Stromal cell of bone marrow (primary cell): ENCODE data around the gene ATR.
A peak's percentile ranks its signal among the peaks of the same experiment; 100 is the strongest.
"Not testable (repeated sequence)": the region's sequence is repeated elsewhere in the genome, so short reads cannot be mapped to it uniquely, and the experiment has no call there.

ENCODE experiments used
- DNase-seq: peaks from one replicate; pipeline ENCODE4 v3.0.0-alpha.2; 2012; ENCODE audit warnings: low read depth

ATR gene

DNA sequence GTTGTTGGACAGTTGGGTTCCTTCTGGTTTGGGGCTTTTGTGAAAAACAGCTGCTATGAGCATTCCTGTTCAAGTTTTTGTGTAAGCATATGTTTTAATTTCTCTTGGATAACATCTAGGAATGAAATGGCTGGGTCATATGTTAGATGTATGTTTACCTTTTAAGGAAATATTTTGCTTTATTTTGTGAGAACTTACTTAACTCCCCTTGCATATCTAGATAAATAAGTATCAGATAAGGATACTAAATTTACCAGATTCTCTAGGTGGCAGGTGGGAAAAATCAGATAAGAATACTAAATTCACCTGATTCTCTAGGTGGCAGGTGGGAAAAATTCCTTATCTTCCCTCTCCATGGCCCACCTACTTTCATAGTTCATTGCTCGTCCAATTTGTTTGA is 16.6 kb upstream of the ATR start:
- no peak for DNase-seq

DNA sequence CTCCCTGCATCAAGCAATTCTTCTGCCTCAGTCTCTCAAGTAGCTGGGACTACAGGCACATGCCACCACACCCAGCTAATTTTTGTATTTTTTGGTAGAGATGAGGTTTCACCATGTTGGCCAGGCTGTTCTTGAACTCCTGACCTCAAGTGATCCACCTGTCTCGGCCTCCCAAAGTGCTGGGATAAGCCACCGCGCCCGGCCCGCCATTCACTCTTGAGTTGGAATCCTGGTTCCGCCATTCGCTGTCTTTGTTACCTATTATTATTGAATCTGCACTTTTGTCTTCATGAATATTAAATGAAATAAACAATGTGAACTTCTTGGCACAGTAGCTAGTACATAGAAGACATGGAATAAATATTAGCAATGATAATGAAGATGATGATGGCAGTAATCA is 13.7 kb upstream of the ATR start:
- not testable (repeated sequence) for DNase-seq

DNA sequence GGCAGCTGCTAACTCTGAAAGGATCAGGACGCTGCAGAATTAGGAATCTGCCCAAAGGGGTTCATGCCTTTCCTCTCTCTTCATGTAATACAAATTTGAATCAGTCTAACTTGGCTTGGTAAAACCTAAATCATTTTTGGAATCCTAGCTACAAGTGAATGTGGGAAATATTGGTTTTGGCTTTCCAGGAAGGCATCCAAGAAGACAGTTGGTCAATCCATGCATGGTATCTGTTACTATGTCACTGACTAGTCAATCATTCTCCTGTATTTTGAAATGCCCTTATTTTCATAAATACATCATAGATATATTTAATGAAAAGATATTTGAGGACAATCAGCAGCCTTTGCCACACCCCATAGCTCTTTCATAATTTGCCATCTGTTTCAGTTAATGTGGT is 10.2 kb upstream of the ATR start:
- DNase-seq, result no peak

DNA sequence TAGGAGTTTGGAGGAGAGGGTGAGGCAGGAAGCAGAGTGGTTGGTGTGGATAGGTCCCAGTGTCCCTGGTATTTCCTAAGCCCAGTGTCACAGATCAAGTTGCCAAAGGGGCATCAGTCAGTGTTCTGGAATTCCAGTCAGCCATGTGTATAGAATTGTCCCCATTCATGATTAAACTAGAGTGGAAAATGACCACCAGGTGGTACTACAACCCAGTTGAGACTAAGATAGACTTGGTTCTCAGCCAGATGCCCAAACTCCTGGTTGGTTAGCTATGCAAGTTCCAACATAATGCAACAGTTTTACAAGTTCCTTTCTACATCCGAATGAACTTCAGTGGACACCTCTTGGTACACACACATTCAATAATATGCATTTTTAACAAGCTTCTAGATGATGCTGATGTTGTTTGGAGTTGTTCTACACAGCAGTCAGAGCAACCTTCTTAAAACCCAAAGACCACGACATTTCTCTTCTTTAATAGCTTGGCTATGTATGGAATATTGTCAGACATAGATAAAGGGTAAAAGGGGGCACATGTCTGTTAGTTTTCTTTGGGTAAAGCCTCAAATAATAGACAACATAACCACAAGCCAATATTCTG is 8.4 kb upstream of the ATR start:
- DNase-seq, result peak; percentile 61

DNA sequence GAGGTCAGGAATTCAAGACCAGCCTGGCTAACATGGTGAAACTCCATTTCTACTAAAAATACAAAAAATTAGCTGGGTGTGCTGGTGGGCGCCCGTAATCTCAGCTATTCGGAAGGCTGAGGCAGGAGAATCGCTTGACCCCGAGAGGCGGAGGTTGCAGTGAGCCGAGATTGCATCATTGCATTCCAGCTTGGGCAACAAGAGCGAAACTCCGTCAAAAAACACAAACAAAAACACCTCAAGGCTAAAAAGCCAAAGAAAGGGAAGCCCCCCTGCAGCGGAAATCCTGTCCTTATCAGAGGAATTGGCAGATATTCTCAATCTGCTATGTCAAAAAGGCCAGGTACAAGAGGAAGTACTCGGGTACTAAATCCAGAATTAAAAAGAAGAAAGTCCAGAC is 2.5 kb upstream of the ATR start:
- DNase-seq, result not testable (repeated sequence)

DNA sequence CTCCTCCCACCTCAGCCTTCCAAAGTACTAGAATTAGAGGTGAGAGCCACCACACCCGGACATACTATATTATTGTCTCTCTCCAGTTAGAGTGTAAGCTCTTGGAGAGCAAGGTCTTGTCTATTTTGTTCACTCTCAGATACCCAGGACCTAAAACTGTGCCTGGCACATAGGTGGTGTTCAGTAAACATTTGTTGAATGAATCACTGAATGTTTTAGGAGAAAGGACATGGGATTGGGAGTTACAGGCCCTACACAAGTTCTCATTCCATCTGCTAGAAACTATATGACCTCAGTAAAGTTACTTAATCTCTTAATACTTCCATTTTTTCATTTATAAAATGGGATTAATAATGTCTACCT is 1.5 kb upstream of the ATR start:
- DNase-seq, result no peak

DNA sequence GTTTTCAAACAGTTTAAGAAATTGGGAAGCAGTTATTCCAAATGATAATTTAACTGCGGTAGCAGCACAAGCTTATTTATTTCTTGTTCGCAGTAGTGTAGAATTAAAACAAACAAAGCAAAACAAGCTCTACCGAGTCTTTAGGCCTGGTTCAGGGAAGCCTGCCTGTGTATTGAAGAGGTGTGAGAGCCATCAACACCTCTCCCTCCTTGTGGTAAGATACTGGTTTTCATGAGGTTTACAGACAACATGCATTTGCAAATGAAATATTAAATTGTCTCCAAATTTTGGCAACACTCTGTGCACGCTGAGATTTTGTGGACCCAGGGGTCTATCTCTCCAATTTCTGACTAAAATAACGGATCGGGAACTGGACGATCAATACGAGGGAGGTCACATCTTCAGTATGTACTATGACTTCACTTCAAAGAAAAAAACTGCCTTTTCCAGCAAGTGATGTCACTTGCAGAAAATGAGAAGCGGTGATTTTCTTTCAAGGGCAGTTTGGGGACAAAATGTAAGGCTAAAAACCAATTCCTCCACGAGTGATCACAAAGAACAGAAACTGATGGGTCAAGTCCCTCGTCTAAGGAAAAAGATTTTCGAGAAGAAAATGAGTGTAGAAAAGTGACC is 721 bp downstream of the ATR start:
- no peak for DNase-seq

DNA sequence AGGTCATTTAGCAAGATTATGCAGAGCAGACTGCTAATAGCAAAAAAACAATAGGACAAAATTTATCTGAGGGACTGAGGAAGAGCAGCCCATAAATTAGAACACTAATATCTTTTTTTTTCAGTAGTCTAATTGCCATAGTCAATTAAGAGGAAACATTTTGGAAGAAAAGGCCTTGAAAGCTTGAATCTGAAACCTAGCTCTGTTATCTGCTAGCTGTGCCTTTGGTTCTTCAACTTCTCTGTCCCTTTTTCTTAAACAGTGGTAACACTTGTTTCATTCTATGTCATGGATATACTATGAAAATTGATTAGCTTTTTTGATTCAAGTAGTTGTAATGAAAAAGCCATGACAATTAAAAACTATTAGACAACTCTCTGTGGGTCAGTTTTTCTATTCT is 1.7 kb downstream of the ATR start:
- DNase-seq, result no peak

DNA sequence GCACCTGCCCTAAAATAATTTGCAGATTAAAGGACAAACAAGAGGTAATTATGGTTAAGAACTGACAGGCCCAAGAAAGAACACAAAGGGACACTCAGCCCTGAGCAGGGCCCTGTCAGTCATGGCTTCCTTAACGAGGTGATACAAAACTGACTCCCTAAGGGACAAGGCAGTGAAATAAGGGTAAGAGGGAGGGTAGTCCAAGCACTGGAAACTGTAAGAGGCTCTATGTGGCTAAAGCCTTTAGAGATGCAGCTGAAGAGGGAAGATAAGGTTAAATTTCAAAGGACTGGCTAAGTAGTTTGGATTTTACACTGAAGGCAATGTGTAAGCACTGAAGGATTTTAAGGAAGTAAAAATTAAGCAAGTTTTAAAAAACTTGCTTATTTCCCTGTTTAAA is 3.9 kb downstream of the ATR start:
- no peak for DNase-seq

DNA sequence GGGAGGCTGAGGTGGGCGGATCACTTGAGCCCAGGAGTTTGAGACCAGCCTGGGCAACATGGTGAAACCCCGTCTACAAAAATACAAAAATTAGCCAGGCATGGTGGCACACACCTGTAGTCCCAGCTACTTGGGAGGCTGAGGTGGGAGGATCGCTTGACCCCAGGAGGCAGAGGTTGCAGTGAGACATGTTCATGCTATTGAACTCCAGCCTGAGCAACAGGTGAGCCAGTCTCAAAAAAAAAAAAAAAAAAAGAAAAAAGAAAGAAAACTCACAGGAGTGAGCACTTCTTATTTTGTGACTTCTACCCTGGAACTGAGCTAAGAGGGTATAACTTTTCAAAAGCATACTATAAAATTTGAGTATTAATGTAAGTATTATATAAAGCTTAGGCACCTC is 4.3 kb downstream of the ATR start:
- not testable (repeated sequence) for DNase-seq

DNA sequence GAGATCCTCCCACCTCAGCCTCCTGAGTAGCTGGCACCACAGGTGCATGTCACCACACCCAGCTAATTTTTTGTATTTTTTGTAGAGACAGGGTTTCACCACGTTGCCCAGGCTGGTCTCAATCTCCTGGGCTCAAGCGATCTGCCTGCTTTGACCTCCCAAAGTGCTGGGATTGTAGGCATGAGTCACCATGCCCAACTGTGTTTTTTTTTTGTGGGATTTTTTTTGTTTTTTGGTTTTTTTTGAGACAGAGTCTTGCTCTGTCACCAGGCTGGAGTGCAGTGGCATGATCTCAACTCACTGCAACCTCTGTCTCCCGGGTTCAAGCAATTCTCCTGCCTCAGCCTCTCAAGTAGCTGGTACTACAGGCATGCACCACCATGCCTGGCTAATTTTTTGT is 9.1 kb downstream of the ATR start:
- not testable (repeated sequence) for DNase-seq

DNA sequence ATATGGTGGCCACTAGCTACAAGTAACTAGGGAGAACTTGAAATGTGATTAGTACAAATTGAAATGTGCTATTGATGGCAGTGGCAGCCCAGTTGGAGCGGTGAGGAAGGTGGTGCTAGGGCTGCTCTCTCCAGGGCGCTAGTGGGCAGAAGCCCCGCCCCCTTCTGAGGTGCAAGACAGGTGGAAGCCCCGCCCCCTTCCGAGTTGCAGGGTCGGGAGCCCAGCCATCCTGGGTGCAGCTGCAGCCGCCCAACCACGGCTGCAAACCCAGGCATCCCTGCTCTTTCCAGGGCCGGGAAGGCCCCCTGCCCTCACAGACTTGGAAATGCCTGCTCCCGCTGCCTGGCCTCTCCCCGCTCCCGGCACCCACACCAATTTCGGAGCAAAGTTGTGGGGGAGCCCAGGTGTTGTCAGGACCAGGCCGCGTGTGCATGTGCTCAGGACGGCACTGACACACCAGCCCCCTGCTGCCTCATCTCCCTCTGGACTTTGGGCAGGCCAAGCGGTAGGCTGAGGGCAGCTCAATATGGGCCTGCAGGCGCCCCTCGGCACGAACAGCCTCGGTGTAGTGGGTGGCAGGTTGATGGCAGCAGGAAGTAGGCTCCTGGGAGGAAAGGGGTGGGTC is 10.0 kb downstream of the ATR start:
- no peak for DNase-seq

DNA sequence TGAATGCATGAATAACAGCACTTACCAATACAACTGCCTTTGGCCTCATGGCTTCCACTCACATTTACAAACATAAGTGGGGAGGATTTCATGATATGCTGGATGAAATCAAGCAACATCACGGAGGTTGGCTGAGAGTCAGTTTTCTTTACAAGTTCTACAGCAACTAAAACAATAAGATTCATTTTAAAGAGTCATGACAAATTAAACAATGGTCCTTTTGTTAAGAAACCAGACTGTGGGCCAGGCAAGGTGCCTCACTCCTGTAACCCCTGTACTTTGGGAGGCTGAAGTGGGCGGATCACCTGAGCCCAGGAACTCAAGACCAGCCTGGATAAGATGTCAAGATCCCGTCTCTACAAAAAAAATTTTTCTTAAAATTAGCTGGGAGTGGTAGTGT is 12.4 kb downstream of the ATR start:
- no peak for DNase-seq

DNA sequence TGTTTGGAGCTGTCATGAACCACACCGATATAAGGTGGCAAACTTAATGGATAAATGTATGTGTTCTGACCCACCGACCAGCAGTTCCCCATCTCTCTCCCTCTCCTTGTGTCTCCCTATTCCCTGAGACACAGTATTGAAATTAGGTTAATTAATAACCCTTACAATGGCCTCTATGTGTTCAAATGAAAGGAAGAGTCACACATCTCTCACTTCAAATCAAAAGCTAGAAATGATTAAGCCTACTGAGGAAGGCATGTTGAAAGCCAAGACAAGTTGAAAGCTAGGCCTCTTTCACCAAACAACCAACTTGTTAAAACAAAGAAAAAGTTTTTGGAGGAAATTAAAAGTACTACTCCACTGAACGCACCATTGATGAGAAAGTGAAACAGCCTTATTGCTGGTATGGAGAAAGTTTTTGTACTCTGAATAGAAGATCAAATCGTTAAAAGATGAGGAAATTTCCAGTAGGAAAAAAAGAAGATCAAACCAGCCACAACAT is 15.0 kb downstream of the ATR start:
- no peak for DNase-seq

DNA sequence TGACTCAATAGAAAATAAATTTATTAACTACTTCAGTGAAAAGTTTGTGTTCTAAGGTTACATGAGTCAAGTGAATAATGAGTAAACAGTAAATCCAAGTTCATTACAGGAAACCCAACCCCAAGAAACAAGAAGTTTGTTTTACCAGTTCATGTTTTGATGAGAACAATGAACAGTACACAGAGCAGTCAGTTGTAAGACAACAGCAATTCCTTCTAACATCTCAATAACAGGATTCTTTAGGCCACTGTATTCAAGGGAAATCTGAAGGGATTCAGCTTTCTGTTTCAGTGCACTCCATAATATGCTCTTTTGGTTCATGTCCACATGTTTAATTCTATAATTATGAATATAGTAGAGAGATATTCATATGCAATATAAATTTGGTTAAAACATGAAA is 18.4 kb downstream of the ATR start:
- DNase-seq, result no peak

DNA sequence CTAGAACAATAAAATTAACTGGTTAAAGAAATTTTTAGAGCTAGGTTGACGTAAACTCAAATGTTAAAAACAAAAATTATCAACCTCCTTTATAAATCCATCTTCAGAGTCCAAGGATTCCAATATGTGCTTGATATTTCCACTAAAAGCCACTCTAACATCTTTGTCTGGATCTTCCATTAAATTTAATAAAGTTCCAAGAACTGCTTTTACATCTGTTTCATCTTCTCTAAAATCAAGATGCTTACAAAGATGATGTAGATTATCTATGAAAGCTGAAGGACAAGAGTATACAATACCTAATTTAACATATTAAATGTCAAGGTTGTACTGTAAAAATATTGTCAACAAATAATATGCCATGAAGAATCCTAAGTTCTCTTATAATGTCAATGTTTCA is 24.8 kb downstream of the ATR start:
- no peak for DNase-seq

DNA sequence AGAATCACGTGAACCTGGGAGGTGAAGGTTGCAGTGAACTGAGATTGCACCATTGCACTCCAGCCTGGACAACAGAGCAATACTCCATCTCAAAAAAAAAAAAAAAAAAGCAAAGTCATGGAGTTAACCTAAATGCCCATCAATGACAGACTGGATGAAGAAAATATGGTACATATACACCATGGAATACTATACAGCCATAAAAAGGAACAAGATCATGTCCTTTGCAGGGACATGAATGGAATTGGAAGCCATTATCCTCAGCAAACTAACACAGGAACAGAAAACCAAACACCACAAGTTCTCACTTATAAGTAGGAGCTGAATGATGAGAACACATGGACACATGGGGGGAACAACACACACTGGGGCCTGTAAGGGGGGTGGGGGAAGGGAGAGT is 26.0 kb downstream of the ATR start:
- DNase-seq, result not testable (repeated sequence)

DNA sequence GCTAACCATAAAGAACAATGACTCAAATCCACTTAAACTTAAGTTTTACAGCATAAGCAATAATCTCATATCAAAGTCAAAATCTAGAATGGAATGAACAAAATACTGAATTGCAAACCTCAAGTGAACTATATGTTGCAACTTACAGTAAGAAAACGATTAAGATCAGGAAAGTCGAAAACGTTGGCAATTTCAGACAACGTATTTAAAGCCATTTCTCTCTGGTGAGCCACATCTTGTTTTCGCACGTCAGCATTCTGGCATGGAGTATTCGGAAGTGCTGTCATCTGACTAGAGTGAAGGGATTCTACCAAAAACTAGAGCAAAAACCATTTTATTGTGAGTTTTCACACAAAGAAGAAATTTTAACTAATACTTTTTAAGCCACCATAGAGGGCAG is 28.5 kb downstream of the ATR start:
- no peak for DNase-seq

DNA sequence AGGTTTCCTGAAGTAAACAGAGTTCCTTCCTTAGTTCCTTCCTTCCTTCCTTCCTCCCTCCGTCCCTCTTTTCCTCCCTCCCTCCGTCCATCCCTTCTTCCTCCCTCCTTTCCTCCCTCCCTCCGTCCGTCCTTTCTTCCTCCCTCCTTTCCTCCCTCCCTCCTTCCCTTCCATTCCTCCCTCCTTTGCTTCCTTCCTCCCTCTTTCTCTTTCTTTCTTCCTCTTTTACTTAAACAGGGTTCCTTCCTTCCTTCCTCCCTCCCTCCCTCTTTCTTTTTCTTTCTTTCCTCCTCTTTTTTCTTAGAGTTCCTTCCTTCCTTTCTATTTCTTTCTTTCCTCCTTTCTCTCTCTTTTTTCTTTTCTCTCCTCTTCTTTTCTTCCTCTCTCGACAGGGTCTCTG is 35.2 kb downstream of the ATR start:
- no peak for DNase-seq

DNA sequence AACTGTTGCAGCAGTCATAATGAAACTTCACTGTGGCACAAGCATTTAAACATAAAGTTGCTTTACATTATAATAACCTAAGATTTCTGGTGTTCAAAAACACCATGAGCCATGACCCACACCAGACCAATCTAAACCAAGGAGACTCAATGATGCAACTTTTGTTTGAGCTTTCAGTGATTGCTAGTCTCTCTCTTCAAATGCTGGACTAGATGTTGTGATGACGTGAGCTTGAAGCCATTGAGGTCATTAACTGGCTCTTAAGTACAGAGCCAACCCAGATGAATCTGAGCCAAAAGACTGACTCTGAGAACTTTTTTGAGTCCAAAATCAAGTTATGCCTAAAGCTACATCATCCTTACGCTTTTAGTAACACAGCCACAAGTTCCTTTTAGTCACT is 36.5 kb downstream of the ATR start:
- peak; percentile 2 for DNase-seq

DNA sequence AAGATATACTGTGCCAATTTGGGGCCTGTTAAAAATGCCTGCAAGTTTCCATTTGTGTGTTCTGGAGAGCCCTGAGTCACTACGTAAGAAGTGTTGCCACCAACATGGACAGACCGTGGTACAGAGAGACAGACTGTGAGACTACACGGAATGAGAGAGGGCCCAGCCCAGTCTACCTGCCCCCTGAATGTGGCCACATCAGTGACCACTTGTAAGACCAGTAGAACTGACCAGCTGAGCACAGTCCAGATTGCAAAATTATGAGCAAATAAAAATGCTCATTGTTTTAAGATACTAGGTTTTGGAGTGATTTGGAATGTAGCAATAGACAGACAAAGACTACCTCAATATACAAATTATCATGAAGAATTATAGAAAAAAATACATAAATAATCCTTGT is 42.0 kb downstream of the ATR start:
- no peak for DNase-seq

DNA sequence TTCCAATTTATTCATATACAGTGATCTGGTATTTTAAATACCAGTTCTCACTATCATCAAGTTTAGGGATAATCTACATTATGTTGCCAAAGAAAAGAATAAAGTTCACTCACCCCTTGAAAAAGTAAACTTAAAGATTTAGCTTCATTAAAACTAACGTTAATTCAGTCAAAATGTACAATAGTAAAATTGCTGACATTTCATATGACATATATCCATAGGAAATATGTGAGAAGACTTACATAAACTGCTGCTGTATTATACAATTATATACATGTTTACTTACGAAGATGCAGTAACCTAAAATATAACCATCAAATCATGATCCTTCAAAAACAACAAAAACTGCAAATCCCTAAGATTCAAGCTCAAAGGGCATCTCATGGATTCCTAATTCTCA is 44.0 kb downstream of the ATR start:
- DNase-seq, result no peak

DNA sequence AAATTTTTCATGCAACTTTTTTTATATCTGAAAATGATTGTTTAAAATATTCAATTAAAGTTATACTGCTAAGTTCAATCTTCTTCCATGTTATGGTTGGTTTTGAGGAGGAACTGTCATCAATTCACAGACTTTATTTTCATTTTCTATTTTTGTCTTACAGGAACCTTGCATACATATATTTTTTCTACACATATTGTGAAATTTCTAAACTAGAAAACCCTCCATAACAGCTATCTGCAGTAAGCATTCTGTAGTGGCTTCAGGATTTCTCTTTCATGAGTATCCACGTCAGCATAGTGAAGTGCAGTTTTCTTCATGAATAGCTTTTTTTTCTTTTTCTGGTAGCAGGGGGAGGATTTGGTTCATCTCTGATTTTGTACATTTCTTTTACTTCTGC is 48.2 kb downstream of the ATR start:
- no peak for DNase-seq
